NCI-H2107 treated with DMSO at 0.1 percent for 48 hours (cell line): ENCODE measurements around the gene MFSD6.
"Not testable (repeated sequence)": the region's sequence is repeated elsewhere in the genome, so short reads cannot be mapped to it uniquely, and the experiment has no call there.

Experiments
- DNase-seq: peaks from one replicate; lab custom pipeline; 2025; ENCODE audit not compliant: unreplicated experiment; lab: John Stamatoyannopoulos, UW

Gene MFSD6

DNA sequence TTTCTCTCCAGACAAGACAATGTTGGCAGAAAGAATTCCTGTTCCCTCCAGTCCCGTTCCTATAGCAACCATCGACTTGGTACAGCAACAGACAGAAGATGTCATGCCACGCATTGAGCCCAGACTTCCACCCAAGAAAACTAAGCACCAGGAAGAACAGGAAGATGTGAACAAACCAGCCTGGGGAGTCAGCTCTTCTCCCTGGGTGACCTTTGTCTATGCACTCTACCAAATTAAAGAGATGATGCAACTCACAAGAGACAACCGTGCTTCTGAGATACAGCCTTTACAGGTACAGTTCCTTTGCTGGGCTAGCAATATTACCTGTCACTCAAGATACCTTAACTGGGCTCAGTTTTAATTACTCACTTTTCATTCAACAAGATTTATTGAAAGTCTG is 89.3 kb downstream of the MFSD6 start:
- DNase-seq: no peak

DNA sequence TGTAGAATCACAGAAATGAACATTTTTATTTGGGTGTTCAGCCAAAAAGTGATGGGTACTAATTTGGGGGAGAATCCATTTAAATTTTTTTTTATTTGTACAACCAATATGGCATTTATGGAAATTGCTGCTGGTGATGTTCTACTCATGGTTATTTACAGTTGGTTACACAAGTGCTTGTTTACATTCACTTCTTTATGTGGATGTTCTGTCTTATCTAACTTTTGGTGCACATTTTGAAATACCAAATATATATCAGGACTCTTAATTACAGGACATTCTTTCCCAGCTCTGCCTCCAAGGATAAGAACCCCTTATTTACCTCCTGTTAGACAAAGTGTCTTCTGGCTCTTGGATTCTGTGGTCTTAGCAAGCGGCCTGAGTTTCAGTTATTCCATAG is 91.1 kb downstream of the MFSD6 start:
- no peak for DNase-seq

GRCh38 chr2:190500054-190500502 is 91.9 kb downstream of the MFSD6 start:
- DNase-seq: no peak

DNA sequence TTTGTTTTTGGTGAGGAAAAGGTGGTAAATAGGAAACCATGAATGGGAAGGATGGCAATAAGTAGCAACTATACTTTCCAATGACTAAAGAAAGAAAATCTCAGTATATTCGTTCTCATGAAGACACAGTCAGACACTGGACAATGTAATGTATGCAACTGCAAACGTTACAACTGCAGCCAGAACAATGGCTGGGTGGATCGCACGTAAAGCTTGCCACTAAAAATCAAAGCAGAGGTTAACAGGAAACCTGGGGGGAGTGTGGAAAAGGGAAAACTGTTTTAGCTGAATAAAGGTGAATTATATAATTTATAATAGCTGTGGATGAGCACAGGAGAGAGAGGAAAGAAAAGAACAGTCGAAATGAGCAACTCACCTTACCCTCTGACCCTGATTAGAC is 93.1 kb downstream of the MFSD6 start:
- DNase-seq: no peak

DNA sequence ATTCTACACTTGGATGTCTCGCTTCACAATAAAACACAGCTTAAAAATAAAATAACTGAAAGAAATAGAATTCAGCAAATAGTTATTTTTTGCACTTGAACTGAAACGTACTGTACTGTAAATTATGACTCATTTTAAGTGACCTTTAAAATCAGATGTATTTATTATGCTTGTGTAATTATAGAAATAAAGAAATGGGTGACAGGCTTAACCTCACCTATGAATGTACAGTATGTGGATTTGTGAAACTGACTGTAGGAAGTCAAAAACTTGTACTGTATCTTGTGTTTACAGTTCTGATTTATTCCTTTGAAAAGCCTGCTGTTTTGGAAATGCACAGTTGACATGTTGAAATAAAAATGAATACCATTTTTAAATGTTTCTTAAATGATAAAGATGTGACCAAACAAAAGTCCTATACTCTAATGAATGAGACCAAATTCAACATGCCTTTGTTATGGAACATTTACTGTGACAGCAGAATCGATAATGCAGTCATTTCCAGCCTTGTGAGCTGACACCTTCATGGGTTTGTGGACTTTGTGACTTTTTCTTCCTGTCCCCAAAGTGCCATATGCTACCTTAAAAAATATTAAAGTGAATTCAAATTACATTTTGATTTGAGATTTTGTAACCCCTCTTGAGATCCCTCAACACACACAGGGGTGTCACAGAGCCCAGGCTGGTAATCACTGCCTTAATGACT is 93.7 kb downstream of the MFSD6 start:
- DNase-seq: no peak

- DNase-seq: no peak
These were observed 94.9 kb downstream of the MFSD6 start for GRCh38 chr2:190503088-190503487.

GRCh38 chr2:190504912-190505311 is 96.8 kb downstream of the MFSD6 start:
- no peak for DNase-seq

GRCh38 chr2:190505696-190506095 is 97.5 kb downstream of the MFSD6 start:
- no peak for DNase-seq

DNA sequence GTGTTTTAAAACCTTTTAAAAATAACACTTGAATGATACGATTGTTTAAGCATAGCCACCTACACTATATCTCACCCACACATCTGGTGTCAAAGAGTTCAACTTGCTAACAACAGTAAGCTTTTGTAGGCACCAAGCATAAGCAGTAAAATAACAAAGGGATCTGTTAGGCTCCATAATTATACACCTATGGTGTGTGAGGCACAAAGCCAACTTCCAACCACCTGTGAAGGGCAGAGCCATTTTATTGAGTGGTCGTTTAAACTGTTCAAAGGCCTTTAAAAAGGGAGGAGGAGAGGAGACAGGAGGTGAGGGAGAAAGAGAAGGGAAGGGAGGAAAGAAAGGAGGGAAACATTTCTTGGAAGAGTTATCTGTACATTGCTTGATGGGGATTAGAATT is 98.5 kb downstream of the MFSD6 start:
- peak; percentile 66 for DNase-seq

GRCh38 chr2:190507135-190507534 is 99.0 kb downstream of the MFSD6 start:
- DNase-seq: peak; percentile 39

- not testable (repeated sequence) for DNase-seq
These were observed 101.7 kb downstream of the MFSD6 start for GRCh38 chr2:190509895-190510294.

DNA sequence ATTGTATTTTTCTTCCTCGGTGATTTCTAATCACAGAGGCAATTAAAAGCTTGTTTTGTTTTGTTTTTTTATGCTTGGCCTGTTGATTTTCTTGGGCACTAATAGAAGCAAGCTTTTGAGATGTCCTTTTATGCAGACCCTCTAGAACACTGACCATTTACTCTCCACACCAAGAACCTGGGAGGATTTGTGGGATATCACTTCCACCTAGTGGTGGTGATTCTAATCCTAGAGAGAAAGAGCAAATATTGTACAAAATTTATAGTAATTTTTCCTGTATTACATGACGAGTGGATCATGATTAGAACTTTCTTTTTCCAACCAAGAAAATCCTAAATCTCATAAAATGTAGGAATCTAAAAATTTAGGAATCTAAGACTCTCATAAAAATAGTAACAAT is 102.9 kb downstream of the MFSD6 start:
- peak; percentile 26 for DNase-seq

GRCh38 chr2:190512539-190513095 is 104.5 kb downstream of the MFSD6 start:
- no peak for DNase-seq

GRCh38 chr2:190513877-190514276 is 105.7 kb downstream of the MFSD6 start:
- DNase-seq: no peak

DNA sequence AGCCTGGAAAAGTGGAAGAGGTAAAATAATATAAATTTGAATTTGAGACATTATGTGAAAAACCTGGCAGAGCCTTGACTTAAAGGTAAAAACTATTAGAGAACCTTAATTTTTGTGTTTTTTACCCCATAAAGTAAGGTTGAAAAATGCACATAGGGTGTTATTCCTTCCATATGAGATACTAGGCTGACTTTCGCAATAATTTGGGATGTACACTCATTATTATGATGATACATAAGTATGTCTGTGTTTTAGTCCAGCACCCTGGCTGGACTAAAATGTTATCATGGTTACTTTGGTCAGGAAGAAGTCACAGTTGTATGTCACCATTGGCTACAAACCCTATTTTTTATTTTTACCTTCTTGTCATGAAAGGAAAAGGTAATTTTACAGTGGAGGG is 106.5 kb downstream of the MFSD6 start:
- DNase-seq: no peak

DNA sequence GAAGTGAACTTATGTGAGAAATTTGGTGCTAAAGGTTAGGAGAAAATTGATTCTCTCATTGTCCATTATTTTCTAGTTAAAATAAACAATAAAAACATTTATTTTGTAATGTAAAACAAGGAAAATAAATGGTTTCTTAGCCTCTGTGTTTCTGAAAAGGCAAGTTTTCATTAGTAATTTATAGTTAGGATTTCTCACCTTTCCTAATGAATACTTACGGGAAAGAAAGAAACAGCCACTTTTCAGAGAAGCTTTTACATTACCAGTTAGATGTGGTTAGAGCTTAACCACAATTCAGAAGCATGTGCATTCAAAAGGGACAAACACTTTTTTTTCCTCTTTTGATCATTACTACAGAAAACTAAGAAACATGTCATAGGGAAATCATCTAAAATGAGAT is 107.5 kb downstream of the MFSD6 start:
- DNase-seq: peak; percentile 48

GRCh38 chr2:190517468-190517867 is 109.3 kb downstream of the MFSD6 start:
- peak; percentile 12 for DNase-seq

DNA sequence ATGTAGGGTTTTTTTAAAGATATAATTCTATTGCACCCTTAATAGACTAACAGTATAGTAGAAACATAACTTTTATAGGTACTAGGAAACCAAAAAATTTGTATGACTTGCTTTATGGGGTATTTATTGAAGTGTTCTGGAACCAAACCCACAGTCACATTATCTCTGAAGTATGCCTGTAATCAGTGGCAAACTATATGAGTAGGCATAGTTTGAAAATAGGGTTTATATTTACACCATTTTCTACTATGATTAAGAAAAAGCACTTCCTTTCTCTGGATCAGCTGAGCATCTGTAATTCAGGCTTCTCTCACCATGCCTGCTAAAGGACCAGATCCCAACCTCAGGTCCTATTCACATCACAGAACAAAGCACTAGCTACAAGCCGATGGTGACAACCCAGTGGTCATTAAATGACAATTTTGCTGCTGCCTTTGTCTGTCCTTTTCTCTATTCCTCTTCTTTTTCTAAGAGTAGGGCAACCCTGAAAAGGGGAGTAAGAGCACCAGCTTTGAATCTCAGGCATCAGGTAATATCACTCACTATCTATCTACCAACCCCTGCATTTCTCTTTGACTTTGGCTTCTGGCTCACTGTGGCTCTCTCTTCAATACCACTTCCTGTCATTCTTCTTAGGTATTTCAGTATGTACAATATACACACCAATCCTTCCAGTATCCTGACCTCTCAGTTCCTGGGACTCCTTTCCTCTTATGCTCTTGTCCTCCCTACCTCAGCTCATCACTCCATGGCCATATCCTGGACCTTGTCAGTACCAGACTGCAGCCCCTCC is 112.0 kb downstream of the MFSD6 start:
- DNase-seq: no peak

DNA sequence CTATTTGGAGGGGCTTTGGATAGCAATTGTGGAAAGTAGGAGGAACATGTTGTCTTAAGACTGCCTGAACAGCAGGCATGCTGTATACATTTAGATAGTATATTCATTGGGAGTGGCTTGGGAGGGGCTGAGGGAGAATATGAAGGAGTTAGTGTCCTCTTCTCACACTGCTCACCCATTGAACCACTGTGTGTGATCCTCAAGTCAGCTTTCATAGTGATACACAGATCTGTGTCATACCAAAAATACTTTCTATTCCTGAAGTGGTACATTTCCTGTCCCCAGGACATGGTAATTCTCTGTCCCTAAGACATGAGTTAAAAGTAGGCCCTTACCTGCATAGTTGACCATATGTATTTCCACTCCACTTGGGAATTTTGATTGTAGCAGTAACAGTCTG is 116.8 kb downstream of the MFSD6 start:
- no peak for DNase-seq

DNA sequence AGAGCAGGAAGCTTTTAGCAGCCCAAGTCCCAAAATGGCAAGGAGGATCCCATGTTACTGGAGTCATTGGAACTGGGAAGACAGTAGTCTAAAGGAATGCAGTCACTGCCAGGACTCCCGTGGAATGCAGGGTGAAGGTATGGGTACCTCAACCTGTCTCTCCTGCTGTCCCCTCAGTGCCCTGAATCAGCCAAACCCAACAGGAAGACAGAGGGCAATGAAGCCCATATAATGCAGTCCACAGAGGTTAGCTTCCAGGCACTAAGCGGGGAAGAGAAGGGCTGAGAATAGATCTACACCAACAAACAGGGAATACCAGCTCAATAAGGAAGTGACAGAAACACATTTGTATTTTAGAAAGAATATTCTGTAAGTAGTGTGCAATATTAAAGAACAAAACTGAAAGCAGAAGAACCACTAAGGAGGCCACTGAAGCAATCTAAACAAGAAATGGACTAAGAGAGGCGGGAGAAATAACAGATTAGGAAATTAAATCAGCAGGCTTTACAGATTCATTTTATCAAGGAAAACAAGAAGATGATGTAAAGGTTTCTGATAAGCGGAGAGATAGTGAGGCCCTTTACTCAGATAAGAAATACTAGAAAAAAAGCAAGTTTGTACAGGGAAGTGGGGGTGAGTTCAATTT is 118.1 kb downstream of the MFSD6 start:
- DNase-seq: no peak

DNA sequence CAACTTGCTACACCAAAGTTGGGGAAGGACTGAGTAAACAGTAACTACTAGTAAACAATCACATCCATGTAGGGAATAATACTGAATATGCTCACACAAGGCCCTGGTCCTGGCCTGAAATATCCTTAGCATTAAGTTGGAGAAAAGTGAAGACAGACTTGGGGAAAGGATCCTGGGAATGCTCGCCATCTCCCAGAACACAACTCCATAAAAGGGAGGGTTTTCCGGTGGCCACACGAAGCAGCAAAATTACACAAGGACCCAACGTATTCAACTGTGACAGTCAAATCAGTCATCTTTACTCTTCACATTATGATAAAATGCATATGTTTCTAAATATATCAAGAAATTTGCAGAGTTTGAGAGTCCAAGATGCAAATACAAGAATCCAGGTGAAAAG is 119.1 kb downstream of the MFSD6 start:
- no peak for DNase-seq

- no peak for DNase-seq
These were observed 119.8 kb downstream of the MFSD6 start for GRCh38 chr2:190527918-190528317.
